SU-DHL-6 (cell line): ENCODE results near the gene KCNC3.

Source experiments
- CTCF ChIP-seq: fragments of 200-600 bp; sonication (generic); IDR thresholded peaks from one replicate; pipeline ENCODE4 v1.5.1; 2017; ENCODE audit warnings: antibody characterized with exemption, mild to moderate bottlenecking, low read length, moderate library complexity; ENCODE audit not compliant: insufficient read depth, poor library complexity, severe bottlenecking
- EZH2phosphoT487 ChIP-seq: fragments of 200-600 bp; sonication (generic), shearing (Covaris generic); conservative IDR thresholded peaks from 2 replicates; pipeline ENCODE4 v1.6.1; 2018; ENCODE audit warnings: mild to moderate bottlenecking, antibody characterized with exemption, low read length, moderate library complexity, mixed read lengths

- TF ChIP-seq CTCF (no peak), EZH2phosphoT487 (no peak)
Observed at GRCh38 chr19:50323782-50324133, 5.4 kb downstream of the KCNC3 start.
